NCI-H187 treated with DMSO at 0.1 percent for 48 hours (cell line): ENCODE data around the gene ZDHHC3.

Source experiments
- DNase-seq: peaks from one replicate; lab custom pipeline; 2025; lab: John Stamatoyannopoulos, UW

ZDHHC3 gene

DNA sequence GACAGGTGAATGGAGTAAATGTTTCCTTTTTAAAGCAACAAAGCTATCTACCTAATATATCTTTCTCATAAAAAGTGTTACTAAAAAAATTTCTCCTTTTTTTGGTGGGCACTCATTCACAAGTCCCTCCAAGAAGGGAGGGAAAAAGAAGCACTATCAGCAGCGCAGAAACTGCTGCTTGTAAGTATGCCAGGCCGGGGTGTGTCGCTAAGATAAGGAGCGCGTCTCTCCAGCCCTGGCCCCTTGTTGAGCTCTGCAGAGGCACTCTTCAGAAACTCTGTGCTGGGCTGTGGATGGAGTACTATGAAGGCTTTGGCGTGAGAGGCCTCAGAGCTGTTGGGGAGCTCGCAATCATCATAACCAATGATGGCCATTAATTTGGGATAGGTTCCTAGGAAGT is 49.1 kb downstream of the ZDHHC3 start:
- no peak for DNase-seq

DNA sequence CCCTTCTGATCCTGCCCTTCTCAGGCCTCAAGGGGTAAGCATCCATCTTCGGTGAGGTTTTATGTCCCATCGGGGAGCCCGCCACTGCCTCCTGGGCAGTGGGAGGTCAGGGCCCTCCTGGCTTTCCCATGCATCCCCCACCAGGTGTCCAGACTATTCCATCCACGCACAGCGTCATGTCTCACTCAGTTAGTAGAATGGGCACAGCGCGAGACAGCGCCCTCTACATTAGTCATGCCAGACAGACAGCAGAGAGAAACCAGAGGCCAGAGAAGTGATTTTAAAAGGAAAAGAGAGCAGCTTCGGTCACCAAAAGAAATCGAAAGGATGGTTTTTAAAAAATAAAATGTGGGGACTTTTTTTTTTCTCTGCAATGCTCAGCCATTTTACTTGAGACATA is 49.8 kb downstream of the ZDHHC3 start:
- DNase-seq, result no peak

DNA sequence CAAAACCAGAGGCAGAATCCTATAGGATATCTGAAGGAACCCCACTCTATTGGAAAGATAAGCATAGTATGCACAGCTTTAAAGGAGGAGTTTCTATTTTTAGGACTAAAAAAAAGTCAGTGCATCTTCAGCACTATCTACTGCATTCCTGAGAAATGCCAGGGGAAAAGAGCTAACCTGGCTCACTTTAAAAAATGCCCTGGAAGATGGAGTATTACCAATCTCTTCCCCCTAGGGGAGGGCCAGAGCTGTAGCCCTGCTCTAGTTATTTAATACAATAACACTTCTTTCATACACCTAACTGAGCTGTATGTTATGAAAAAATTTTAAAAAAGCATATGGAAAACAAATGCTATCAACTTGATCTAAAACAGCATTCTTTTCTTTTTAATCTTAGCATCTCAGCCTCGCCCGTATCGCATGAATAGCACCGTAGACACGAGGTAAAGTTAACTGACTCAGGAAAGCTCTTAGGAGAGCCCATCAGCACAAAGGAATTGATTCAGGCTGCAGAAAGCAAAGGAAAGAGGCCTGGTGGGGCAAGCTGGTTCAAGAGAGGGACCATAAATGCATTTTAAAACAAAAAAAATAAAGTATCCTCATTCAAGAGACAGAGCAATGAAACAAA is 51.4 kb downstream of the ZDHHC3 start:
- no peak for DNase-seq

DNA sequence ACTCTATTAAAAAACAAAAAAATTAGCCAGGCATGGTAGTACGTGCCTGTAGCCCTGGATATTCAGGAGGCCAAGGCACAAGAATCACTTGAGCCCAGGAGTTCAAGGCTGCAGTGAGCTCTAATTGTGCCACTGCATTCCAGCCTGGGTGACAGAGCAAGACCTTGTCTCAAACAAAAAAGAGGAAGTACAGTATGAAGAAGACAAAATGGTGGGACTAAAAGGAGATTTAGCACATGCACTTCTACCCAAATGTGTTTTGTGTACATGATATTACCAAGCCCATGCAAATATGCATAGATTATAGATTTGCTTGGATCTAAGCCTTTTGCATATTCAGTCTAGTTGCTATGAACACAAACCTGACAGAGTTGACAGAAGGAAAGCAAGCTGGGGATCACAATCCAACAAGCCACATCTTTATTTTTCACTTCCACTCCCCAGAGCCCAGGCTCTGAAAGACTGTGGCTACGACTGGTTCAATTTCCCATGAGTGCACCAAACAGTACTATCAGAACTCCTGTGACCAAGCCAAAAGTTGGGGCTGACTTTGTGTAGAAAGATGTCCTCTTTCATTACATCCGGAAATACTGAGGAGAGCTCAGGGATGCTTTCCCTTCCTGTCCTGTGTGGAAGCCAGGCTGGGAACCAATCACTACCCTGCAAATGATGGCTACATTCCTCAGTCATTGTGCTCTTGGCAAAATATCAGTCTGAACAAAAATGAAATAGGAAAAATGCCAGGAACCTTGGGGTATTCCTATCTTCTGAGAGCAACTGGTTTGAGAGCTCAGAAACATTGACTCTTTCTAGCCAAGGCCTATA is 52.1 kb downstream of the ZDHHC3 start:
- DNase-seq, result no peak

DNA sequence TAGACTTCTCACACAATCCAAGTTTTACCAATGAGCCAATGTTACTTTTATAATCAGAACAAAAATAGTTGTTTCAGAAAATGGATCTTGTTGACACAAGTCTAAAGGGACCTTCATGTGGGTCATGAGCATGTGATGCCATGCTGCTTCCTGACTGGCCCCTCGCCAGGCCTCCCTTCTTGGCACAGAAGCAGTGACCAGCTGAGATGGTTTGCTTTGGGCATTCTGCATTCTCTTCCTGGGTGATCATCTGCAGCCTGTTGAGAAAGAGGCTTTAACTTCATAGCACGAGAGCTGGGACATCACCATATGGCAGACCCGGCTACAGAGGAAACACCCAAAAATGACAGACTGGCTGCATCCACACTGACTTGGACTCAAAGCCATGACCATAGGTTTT is 55.9 kb downstream of the ZDHHC3 start:
- no peak for DNase-seq

DNA sequence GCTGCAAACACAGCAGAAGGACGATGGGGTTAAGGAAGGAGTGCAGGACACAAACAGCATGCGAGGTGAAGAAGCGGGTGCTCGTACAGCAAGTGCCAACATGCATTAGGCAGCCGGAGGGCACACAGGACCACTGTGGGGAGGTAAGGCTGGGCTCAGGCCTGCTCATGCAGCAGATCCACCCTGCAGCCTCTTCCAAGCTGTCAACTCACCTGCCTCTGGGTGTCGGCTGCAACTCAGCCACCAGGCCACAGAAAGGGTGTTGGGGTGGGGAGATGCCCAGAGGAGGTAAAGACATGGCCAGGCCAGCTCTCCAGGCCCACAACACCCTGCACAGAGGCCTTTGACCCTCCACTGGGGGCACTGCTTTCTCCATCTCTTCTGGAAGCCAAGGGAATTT is 57.4 kb downstream of the ZDHHC3 start:
- DNase-seq, result no peak

DNA sequence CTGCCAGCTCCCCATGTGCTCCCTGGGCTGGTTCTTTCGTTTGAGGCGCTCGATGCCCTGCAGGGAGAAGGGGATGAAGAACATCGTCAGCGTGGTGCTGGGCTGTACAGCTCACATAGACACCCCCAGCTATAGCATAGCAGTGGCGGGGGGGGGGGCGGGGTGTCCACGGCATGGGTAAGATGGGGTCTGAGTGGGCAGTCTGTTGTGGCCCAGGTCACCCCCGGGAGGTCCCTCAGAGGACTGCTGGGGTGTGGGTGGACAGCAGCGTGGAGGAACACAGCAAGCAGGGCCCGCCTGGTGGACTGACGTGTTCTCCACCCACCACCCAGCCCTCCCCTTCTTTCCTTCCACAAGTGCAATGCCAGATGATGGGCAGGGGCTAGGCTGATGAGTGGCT is 57.9 kb downstream of the ZDHHC3 start:
- no peak for DNase-seq

DNA sequence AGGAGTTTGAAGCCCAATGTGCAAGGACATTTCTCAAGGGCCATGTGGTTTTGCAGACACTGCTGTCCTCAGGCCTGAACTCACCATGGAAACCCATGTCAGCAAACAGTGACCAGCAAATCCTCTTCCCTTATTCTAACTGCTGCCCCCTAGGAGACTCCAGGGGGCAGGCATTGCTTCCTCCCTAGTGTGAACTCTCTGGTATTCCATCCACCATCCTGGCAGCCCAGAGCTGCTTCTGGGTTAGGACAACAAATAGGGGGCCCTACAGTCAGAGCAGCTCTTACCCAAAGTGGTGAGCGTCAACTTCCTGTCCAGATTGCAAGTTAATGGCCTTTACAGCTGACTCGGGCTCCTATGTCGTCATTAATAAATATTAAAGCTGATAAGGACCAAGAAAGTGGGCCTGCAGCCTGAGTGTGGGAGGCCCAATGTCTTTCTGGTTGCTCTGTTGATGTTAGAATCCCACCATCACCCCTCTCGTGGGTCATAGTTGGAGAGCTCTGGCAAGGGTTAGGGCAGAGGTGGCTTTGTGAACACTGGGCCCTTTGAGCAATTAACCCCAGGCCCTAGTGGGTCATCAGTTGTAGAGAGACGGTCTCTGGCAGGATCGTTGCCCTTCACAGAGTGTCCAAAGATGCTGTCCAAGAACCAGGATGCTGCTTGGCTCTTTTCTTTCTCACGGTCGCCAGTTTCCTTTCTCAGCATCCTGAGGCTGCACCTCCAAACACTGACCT is 60.1 kb downstream of the ZDHHC3 start:
- DNase-seq, result no peak

DNA sequence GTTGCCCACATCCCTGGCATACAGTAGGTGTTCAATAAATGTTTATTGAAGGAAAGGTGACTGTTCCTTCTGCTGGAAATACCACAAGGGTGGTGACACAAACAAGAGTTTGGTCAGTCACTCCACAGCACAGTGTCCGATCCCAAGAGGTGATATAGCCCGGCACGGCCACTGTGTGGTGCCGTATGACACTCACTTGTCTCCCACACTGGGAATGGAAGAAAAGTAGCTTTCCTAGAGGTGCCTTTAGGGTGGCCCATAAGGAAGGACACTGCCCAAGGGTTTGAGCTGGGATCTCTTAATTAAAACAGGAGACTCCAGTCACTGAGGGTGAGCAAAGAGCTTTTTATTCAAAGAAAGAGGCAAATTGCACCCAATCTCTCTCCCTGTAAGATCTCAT is 61.0 kb downstream of the ZDHHC3 start:
- no peak for DNase-seq

DNA sequence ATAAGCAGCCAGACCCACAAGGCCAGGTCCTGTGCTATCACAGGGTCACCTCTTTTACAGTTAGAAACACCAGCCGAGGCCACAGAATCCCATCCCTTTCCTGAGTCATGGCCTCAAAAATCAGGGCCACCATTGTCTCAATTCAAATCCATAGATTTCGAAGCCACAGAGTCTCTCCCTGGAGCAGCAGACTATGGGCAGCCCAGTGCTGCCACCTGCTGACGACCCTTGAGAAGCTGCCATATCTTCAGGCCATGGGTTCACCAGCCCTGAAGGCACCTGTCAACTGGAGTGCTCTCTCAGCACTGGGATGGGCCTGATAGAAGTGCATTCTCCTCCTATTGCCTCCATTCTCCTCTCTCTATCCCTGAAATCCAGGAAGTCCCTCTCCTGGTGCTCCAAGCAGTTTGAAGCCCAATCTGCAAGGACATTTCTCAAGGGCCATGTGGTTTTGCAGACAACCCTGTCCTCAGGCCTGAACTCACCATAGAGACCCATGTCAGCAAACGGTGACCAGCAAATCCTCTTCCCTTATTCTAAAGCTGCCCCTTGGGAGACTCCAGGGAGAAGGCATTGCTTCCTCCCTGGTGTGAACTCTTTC is 62.0 kb downstream of the ZDHHC3 start:
- peak; percentile 10 for DNase-seq

DNA sequence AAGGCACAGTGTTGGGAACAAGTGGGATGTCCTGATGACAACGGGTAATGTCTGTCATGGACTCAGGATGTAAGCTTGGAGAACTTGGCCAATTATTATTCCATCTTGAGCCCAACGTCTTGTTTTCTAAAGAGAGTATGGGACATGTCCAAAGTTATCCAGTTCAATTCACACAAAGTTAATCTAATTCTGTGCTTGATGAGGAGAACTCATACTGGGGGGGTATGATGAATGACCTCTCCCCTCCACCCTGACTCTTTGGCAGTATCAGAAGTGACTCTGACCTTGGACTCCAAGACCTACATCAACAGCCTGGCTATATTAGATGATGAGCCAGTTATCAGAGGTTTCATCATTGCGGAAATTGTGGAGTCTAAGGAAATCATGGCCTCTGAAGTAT is 65.3 kb downstream of the ZDHHC3 start:
- DNase-seq, result no peak

DNA sequence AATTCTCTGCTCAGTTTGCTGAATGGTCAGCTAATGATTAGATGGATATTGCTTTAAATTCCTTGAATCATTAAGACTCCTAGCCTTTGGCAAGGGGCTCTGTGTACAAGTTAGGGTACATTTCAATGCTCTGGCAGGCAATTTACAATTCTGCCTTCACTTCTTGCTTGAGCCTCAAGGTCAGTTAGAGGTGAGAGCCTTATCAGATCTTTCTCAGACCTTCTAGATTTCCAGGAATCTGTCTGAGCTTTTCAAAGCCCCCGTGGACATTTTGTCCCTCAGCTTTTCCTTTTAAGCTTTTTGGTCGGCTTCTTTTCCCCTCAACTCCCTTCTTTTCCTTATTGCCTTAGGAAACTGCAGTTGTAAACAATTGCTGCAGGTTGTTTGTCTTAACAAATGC is 66.9 kb downstream of the ZDHHC3 start:
- DNase-seq, result no peak

DNA sequence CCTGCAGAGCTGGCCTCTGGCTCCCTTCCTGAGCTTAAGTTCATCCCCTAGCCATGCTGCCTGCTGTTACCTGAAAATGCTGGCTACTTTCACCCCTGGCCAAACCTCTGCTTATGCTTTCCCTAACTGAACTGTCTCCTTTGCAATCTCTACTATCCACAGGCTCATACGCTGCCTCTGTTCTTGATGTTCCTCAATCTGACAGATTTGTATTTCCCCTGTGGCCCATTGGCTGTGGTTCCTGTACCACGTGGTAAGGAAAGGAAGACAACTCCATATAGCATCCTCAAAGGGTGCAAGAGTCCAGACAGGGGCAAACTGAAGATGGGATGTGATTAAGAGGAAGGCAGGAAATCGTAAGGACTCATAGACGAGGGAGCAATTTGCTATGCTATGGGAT is 68.4 kb downstream of the ZDHHC3 start:
- no peak for DNase-seq

DNA sequence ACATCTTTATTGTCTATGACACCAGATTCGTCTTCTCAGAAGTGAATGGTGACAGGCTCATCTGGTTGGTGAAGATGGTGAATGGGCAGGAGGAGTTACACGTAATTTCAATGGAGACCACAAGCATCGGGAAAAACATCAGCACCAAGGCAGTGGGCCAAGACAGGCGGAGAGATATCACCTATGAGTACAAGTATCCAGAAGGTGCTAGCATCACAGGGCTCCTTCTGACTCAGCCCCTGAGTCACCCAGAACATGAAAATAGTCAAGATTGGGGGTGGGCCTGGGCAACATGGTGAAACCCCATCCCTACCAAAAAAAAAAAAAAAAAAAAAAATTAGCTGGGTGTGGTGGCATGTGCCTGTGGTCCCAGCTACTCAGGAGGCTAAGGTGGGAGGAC is 69.0 kb downstream of the ZDHHC3 start:
- no peak for DNase-seq

DNA sequence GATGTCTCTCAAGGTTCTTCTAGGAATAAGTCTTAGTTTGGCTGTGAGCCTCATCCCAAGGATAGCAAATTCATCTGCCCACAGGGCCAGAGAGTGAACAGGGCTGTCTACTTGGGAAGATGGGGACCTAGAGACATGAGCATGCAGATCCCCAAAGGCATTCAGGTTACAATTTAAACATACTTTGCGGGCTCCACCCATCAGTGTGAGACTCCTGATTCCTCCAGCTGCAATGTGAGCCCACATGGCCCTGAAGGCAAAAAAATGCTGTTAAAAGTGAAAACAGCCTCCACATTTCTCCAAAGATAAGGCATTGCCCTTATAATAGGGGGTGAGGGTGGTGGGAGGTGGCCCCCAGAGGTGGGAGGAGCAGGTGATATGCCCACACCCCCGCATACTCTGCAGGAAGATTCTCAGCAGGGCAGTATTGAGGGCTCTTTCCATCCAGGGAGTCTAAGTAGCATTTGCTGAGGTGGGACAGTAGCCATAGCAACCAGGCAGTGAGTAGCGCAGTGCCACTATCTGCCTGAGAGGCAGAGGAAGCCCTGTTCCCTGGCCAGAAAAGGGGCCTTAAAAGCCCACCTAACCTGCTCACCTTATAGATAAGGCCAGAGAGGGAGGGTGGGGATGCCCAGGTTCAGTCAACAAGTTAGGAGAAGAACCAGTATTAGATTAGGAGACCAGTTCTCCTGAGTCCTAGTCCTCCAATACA is 70.4 kb downstream of the ZDHHC3 start:
- no peak for DNase-seq

DNA sequence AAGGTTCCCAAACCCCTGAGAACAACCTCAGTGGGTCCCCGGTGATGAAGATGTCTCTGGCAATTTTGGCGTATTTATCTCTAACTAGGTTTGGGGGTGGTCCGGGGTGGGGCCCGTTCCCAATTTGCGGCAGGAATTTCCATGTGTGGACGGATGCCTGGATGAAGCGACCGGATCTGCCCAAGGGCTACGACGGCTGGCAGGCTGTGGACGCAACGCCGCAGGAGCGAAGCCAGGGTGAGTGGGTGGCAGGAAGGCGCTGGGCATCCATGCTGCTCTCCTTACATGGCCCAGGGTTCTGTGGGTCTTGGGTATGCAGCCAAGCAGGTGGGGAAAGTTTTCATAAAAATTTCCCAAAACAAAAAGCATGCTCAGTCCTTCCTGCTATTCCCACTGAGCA is 72.2 kb downstream of the ZDHHC3 start:
- DNase-seq, result no peak

DNA sequence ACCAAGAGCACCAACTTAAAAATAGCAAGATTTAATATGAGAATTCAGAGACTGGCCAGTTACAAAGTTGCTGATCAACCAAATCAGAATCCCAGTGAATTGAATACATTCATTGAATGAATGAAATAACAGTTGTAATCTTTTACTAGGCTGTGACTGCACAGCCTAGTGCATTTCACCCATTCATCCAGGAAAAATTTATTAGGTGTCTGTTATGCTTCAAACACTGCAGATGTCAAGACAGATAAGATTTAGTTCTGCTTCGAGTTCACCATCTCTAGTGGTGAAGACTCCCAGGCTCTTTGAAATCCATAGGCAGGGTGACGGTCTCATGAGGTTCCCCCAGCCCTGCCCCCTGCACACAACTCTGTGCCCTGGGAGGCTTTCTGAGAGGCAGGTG is 72.7 kb downstream of the ZDHHC3 start:
- DNase-seq, result no peak

DNA sequence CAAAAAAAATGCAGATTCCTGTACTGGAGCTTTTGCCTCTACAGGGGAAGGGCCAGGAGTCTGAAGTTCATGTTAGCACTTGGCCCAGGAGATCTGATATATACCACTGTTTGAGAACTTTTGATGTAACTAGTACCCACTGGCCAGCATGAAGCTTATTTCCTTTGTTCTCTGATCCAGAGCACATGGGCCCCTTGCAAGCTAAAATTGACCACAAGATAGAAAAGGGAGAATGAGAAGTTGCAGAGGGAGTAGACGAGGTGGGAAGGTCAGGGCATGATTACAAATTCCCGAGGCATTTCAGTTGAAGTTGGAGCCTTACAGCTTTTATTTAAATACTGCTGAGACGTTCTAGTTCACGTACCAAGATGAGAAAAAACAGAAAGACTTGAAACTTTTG is 73.3 kb downstream of the ZDHHC3 start:
- DNase-seq, result no peak

DNA sequence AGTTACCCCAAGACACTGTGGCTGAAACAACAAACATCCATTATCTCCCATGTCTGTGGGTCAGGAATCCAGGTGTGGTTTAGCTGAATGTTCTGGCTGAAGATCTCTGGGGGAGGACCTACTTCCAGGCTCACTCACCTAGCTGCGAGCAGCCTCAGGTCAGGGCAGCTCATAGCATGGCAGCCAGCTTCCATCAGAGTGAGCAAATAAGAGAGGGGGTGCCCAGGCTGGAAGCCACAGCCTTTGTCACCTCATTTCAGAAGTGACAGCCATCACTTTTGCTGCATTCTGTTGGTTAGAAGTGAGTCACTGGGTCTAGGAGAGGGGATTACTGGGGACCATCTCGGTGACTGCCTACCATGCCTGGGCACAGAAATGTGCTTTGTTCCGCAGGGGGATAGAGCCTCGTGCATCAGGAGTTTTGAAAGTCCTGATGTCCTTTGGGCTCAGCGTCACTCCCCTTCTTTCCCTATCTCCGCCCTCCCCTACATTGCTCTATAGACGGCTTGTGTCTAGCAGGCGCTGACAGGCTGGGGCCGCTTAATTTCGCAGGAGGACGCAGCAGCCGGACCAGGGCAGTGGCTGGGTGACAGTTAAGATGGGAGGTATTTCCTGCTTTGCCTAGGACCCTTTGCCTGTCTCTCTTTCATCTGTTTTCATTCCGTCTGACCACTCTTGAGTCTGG is 76.1 kb downstream of the ZDHHC3 start:
- DNase-seq, result no peak

DNA sequence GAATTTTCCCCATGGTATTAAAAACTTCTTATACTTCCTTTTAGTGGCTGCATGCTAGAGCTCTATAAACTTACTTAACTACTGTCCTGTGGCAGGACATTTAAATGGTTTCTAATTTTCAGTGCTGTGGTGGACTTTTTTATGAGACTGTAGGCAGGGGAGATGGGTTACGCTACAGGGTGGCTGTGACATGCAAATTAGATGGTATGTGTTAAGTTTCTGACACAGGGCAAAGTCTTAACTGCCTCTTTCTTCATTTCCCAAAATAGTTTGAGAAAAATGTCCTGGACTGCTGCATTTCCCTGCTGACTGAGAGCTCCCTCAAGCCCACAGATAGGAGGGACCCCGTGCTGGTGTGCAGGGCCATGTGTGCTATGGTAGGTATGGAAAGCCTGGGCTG is 79.5 kb downstream of the ZDHHC3 start:
- DNase-seq, result no peak

DNA sequence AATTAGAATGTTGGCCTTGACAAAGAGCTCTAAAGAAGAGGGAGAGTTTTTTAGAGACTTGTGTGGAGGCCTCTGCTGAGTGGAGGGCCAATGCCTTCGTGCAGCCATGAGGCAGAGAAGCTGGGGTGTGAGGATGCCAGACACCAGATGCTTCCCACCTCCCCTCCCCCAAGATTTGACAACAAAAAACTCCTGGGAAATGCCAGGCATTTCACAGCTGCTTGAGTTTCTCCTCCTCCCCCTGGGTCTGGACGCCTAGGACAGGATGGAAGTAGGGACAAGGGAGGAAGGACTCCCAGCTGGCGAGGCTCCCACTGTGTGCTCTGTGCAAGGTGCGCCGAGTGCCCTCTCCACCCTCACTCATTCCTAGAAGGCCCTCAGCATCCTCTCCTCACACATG is 81.5 kb downstream of the ZDHHC3 start:
- no peak for DNase-seq

DNA sequence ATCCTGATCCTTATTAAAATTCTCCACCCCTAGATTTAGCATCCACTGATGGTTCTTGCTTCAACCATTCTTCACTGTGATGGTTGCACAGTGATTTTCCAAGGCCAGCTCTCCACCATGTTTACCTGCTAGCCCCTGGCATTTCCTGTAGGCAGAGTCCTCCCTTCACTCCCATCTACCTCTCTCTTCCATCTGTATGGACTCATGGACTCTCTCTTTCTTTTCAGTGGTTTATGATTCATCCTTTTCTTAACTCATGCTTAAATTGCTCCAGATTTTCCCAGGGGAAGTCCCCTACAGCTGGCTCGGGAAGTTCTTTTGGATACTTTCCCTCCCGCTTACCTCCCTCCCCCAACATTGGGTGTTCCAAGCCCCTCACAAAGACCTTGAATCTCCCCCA is 82.9 kb downstream of the ZDHHC3 start:
- DNase-seq, result no peak
